GM18498 (cell line): ENCODE data around the gene NMRK1.

Experiments
- ATAC-seq: cut with Tn5 transposase; IDR thresholded peaks from one replicate; pipeline ENCODE4 v1.9.1; 2021; ENCODE audit warnings: mild to moderate bottlenecking, moderate library complexity; ENCODE audit not compliant: unreplicated experiment

Gene NMRK1

GRCh38 chr9:75063556-75064305, 24.2 kb downstream of the NMRK1 start:
- ATAC-seq: no peak

GRCh38 chr9:75061169-75061568, 26.8 kb downstream of the NMRK1 start:
- ATAC-seq: no peak

- no peak for ATAC-seq
Observed at GRCh38 chr9:75054368-75055001, 33.5 kb downstream of the NMRK1 start.

DNA sequence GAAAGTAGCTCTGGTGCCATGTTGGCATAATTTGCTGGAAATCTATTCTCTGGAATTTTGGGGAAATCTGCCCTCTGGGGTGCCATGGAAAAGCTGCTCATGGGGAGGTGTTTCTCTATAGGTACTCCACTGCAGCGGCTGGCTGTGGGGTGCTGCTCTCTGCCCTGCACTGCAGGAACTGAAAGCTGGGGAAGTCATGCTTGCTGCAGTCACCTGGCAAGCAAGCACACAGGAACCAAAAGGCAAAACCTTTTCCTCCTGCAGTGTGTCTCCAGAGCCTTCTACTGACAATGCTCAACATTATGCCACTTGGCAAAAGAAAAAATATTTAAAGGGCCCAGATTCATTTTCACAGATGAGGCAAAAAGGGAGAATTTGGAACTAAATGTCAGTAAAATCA, 34.1 kb downstream of the NMRK1 start:
- peak; percentile 73 for ATAC-seq

GRCh38 chr9:75051285-75051684, 36.7 kb downstream of the NMRK1 start:
- ATAC-seq: no peak

- ATAC-seq: no peak
Observed at GRCh38 chr9:75047506-75047905, 40.4 kb downstream of the NMRK1 start.

GRCh38 chr9:75046725-75047345, 41.1 kb downstream of the NMRK1 start:
- no peak for ATAC-seq

- no peak for ATAC-seq
Observed at GRCh38 chr9:75041041-75041440, 46.9 kb downstream of the NMRK1 start.

GRCh38 chr9:75039801-75040200, 48.2 kb downstream of the NMRK1 start:
- no peak for ATAC-seq

- ATAC-seq: no peak
Observed at GRCh38 chr9:75039009-75039408, 48.9 kb downstream of the NMRK1 start.

DNA sequence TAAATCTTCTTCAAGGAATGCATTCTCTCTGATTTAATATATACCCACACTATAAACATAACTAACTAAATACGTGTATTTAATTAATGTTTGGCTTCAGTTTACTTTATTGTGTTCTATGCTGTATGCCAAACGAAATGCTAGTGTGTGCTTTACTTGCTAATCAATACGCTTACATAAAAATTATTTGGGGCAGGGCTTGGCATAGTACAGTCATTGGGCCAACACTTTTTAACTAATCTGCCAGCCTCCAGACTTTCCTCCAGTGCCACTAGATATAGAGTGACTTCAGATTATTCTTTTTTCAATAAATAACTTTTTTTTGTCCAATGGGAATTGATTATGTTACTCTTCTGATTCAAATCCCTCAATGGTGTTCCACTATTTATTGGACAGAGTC, 51.2 kb downstream of the NMRK1 start:
- no peak for ATAC-seq

GRCh38 chr9:75033791-75034473, 54.0 kb downstream of the NMRK1 start:
- ATAC-seq: peak; percentile 75

DNA sequence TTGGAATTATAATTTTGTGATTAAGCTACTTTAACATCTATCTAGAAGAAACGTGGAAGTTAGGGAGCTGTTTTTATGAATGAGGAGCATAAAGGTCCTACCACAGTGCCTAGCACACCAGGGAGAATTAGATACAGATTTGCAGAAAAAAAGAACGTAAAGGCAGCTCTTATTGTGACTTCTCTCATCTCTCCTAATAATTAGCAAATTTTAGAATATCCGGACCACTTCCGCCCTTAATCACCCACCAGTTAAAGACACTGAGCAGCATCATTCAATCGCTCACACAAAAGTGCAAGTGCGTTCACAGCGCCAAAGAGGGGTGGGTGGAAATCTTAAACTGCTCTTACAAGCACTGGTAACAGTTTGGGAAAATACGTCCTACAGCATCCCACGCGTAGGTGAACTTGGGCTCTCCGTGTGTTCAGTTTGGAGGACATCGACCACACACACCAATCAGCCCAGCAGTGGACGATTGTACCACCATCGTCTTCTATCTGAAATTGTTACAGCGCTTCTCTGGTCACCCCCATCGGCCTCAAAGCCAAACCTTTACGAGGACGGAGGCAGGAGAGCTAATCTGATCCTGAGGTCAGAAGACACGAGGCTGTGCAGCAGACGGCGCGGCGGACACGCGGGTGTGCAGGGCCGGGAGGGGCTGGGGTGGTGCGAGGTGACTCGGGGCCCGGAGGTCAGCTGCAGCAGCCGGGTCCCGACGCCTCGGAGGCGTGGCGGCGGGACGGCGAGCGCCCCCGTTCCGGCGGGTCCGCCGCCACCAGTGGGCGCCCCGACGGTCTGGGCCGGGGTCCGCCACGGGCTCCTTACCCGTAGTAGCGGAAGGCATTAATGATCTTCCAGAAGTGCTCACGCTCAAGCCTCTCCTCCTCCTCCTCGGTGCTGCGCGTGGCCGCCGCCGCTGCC, 60.5 kb downstream of the NMRK1 start:
- ATAC-seq: peak; percentile 55

DNA sequence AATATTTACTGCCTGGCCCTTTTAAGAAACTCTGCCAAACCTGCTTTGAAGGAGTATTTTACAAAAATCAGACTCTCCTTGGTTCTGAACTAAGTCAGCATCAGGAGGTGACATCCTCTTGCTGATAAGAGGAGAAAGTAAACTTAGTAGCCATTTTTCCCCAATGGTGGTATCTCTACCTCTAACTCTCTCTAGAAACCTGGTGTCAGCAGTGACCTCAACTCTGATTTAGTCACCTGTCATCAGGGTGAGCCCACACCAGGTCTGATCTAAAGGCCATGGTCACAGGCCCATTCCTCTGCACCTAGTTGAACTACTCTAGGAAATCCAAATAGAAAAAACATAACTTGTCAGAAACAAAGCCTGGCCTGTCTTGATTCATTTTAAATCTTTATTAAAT, 64.1 kb downstream of the NMRK1 start:
- ATAC-seq: no peak

DNA sequence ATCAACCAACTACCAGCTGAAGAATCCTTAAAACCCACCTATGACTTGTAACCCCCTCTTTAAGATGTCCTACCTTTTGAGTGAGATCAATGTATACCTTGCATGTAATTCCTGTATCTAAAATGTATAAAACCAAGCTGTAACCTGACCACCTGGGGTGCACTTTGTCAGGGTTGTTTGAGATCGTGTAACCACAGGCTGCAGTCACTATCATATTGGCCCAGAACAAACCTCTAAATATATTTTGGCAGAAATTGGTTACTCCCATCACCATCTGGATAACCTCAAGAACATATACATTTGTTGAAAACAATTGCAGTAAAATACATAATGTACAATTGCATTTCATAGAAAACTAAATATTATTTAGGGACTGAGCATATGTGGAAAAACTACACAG, 68.3 kb downstream of the NMRK1 start:
- ATAC-seq: no peak

DNA sequence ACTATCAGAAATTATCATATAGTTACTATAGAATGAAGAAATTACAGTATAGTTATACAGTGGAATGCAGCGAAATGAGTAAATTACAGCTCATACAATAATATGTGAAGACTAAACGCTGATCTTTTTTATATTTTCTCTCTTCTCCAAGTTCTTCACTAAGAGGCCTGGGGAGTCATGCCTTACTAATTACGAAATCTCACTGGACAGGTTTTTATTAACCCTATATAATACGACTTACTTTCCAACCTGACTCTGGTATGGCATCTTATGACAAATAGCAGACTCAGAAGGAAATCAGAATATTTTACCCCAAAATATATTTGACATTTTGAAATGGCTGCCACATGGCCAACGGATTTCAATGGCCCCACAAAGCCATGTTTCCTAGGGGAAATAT, 68.9 kb downstream of the NMRK1 start:
- no peak for ATAC-seq

GRCh38 chr9:75017378-75017777, 70.6 kb downstream of the NMRK1 start:
- ATAC-seq: no peak

DNA sequence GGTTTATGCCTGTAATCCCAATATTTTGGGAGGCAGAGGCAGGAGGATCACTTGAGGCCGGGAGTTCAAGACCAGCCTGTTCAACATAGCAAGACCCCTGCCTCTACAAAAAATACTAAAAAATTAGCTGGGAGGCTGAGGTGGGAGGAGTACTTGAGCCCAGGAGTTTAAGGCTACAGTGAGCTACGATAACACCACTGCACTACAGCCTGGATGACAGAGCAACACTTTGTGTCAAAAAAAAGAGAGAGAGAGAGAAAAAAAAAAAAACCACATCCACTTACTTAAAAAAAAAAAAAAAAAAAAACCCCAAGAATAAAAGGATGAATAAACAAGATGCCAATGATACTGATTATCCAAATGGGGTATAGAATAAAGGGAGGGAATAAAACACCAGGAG, 74.2 kb downstream of the NMRK1 start:
- ATAC-seq: no peak
